Left lung (tissue), 10 donors: Measurements from ENCODE around the gene ALG1. TPM values are rescaled to one million over a fixed set of nuclear protein-coding genes. Genes with fewer than 3 reads are reported as not detected.
"Not testable (repeated sequence)": the region's sequence is repeated elsewhere in the genome, so short reads cannot be mapped to it uniquely, and the experiment has no call there.

Source experiments
- ATAC-seq: fragments of 200-7000 bp; cut with Tn5 transposase; one replicate; pipeline ENCODE4 v1.9.1; 2020; ENCODE audit warnings: moderate library complexity
- DNase-seq, 4 donors: peaks; one replicate each; pipeline ENCODE4 v3.0.0-alpha.2; 2013 to 2020
- H3K27ac ChIP-seq, 2 donors: fragments of 200-600 bp; sonication (generic) in 1 of 2; one replicate each; pipeline versions ENCODE4 v1.5.0 to v1.8.0; 2020 to 2021
- H3K27me3 ChIP-seq, 2 donors: fragments of 200-600 bp; sonication (generic) in 1 of 2; one replicate each; pipeline versions ENCODE4 v1.5.0 to v1.8.0; 2020 to 2021
- H3K36me3 ChIP-seq, 2 donors: fragments of 200-600 bp; sonication (generic) in 1 of 2; one replicate each; pipeline versions ENCODE4 v1.5.0 to v1.8.0; 2020 to 2021
- H3K4me1 ChIP-seq, 2 donors: fragments of 200-600 bp; one replicate each; pipeline ENCODE4 v1.8.0; 2021
- H3K4me3 ChIP-seq, 2 donors: fragments of 200-600 bp; sonication (generic) in 1 of 2; one replicate each; pipeline versions ENCODE4 v1.5.0 to v1.8.0; 2020 to 2021; ENCODE audit warnings: mild to moderate bottlenecking in 1 of 2
- H3K9me3 ChIP-seq, 2 donors: fragments of 200-600 bp; sonication (generic) in 1 of 2; one replicate each; pipeline versions ENCODE4 v1.5.0 to v1.8.0; 2020 to 2021
- intact Hi-C, 2 donors: fragments of 100-400 bp; cut with DNase I; formaldehyde crosslinking; loops; one replicate each; pipeline versions ENCODE4 v1.11.2 to v1.14.2; 2022
- polyA plus RNA-seq, 6 donors: library from polyadenylated mRNA; unstranded; fragments of 120-200 nt; gene quantifications; one replicate each; pipeline ENCODE4 v1.2.1, GENCODE V29; 2013; ENCODE audit not compliant: insufficient read length in 6 of 6
- total RNA-seq, 2 donors: library from RNA; stranded (reverse); fragmentation: NEBNext Ultra II Directional; extraction: Animal tissue kit (Norgen Biotek cat#: 25700); gene quantifications; one replicate each; pipeline ENCODE4 v1.2.1, GENCODE V29; 2021
- donor health status: DM: no; HTN: yes; CAD: no.
- donor health status: DM: no; HTN: no; CAD: no.

Gene ALG1
- total and polyA plus RNA-seq, 8 donors = 20.2 to 39.0 (median 21.8) TPM

DNA sequence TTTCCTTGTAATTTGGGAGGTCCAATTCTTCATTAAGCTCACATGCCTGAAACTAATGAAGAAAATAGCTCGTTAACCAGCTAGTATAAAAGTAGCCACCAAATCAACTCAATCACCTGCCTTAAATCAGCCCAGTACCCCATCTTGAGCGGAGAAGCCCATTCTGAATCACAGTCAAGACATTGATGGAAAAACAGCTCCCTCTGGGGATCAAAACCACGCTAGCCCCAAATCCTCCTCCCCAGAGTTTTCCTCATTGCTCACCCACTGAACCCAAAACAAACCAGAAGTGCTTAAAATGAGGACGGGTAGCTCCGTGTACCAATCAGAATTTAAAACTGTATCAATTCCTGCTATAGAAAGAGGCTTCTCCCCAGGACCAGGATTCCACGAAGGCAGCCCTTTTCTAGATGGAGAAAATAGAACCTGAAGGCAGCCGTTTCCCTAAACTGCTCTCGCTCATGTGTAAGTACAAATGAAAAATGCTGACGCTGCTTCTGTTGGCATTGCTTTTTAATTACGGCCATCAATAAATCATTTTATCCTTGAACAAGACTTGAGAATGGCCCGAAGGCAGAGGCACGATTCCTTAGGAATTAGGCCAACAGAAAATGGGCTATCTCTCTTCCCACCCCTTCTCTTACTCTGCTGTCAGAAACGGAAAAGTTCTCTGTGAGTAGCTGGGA, 61.4 kb downstream of the ALG1 start:
- intact Hi-C loops, DNase-seq, H3K4me1 ChIP-seq, H3K9me3 ChIP-seq, H3K27ac ChIP-seq, H3K36me3 ChIP-seq, H3K4me3 ChIP-seq, ATAC-seq: not testable (repeated sequence)
- H3K27me3 ChIP-seq = peaks cover 0 to 19% of the 10 kb centered on the region in 2 donors

DNA sequence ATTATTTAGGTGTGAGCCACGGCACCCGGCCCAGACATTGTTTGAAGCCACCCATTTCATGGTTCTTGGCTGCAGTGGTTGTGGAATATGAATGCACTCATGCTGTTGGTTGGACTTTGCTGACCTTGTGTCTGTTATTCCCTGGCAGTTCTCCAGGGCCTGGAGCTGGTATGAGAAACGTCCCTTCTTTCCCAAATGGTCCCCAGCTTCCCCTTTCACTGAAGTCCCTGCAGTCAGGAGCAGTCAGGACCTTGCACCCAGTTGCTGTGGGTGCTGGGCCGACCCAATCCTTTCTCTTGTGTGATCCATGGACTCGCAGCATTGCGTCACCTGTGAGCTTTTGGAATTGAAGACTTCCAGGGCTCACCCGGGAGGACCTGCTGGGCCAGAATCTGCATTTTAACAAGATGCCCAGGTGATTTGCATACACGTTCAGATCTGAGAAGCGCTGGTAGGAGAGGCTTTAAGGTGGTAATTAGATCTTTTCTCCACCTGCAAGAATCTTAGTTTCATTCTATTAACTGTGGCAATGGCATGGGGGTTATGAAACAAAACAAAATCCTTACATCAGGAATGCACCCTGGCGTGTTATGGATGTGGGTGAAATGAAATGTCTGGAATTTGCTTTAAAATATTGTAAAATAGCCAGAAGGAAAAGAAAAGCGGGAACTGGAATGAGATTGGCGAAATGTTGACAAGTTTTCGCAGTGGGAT, 63.3 kb downstream of the ALG1 start:
- H3K36me3 ChIP-seq, ATAC-seq, H3K4me3 ChIP-seq, H3K4me1 ChIP-seq, intact Hi-C loops, H3K9me3 ChIP-seq, DNase-seq, H3K27ac ChIP-seq: not testable (repeated sequence)
- H3K27me3 ChIP-seq = peaks cover 0 to 19% of the 10 kb centered on the region in 2 donors

Other genes starting within 250 kb of the ALG1 start
- 10 to 100 TPM; 88.9 to 95.5 TPM for gene GLYR1, start 224.6 kb upstream of the ALG1 start, total RNA-seq
- 100 to 1,000 TPM in 5 of 6 donors, 10 to 100 TPM in 1; 65.2 to 128 (median 116) TPM for gene GLYR1, start 224.6 kb upstream of the ALG1 start, polyA plus RNA-seq
- gene UBN1, start 224.4 kb upstream of the ALG1 start, total RNA-seq = 10 to 100 TPM; 31.3 to 38.6 TPM
- gene UBN1, start 224.4 kb upstream of the ALG1 start, polyA plus RNA-seq = 10 to 100 TPM; 31.5 to 41.1 (median 36.4) TPM
- gene PPL, start 134.7 kb upstream of the ALG1 start, total RNA-seq = 10 to 100 TPM; 69.8 to 77.1 TPM
- 10 to 100 TPM; 30.4 to 42.6 (median 35.0) TPM for gene PPL, start 134.7 kb upstream of the ALG1 start, polyA plus RNA-seq
- under 1 TPM; 0.52 to 0.76 TPM for gene SEC14L5, start 113.5 kb upstream of the ALG1 start, total RNA-seq
- under 1 TPM; 0.17 to 0.58 (median 0.31) TPM for gene SEC14L5, start 113.5 kb upstream of the ALG1 start, polyA plus RNA-seq
- gene NAGPA, start 37.9 kb upstream of the ALG1 start, total RNA-seq = 10 to 100 TPM in 1 of 2 donors, 1 to 10 TPM in 1; 9.6 to 21.0 TPM
- 10 to 100 TPM in 1 of 6 donors, 1 to 10 TPM in 5; 7.7 to 10.3 (median 8.8) TPM for gene NAGPA, start 37.9 kb upstream of the ALG1 start, polyA plus RNA-seq
- gene C16orf89, start 5.9 kb upstream of the ALG1 start, total RNA-seq = 100 to 1,000 TPM in 1 of 2 donors, 10 to 100 TPM in 1; 67.0 to 209 TPM
- gene C16orf89, start 5.9 kb upstream of the ALG1 start, polyA plus RNA-seq = 100 to 1,000 TPM in 5 of 6 donors, 10 to 100 TPM in 1; 85.6 to 150 (median 139) TPM
- 10 to 100 TPM in 1 of 2 donors, 1 to 10 TPM in 1; 7.2 to 15.0 TPM for gene EEF2KMT, start 26.0 kb downstream of the ALG1 start, total RNA-seq
- gene EEF2KMT, start 26.0 kb downstream of the ALG1 start, polyA plus RNA-seq = 10 to 100 TPM in 5 of 6 donors, 1 to 10 TPM in 1; 9.4 to 16.5 (median 13.0) TPM